Tibial nerve (tissue), 4 donors: ENCODE measurements around the gene ZMYND11. TPM values are rescaled to one million over a fixed set of nuclear protein-coding genes. Genes with fewer than 3 reads are reported as not detected.

Experiments used
- DNase-seq, 2 donors: peaks; one replicate each; pipeline ENCODE4 v3.0.0-alpha.2; 2019; ENCODE audit warnings: low spot score in 2 of 2
- H3K27ac ChIP-seq, 4 donors: fragments of 200-600 bp; sonication (generic) in 3 of 4; one replicate each; pipeline ENCODE4 v1.5.1; 2017 to 2019; ENCODE audit warnings: mild to moderate bottlenecking in 1 of 4
- H3K27me3 ChIP-seq, 2 donors: fragments of 200-600 bp; sonication (generic) in 1 of 2; one replicate each; pipeline versions ENCODE4 v1.5.1 to v1.6.0; 2017 to 2019
- H3K36me3 ChIP-seq, 3 donors: fragments of 200-600 bp; sonication (generic); one replicate each; pipeline ENCODE4 v1.5.1; 2018 to 2019
- H3K4me1 ChIP-seq, 4 donors: fragments of 200-600 bp; sonication (generic) in 3 of 4; one replicate each; pipeline ENCODE4 v1.5.1; 2017 to 2019
- H3K4me3 ChIP-seq, 4 donors: fragments of 200-600 bp; sonication (generic) in 3 of 4; one replicate each; pipeline ENCODE4 v1.5.1; 2017 to 2019; ENCODE audit warnings: mild to moderate bottlenecking in 1 of 4, moderate library complexity in 1 of 4
- H3K9me3 ChIP-seq, 4 donors: fragments of 200-600 bp; sonication (generic) in 3 of 4; one replicate each; pipeline ENCODE4 v1.5.1; 2017 to 2019
- CTCF ChIP-seq, 5 experiments: fragments of 200-600 bp in 3 of 5; fragments of 450-650 bp in 2 of 5; sonication (generic) in 3 of 5; IDR thresholded peaks; one replicate each; pipeline ENCODE4 v1.5.1; 2016 to 2019; ENCODE audit warnings: antibody characterized with exemption in 5 of 5, mild to moderate bottlenecking in 3 of 5, moderate library complexity in 2 of 5
- EP300 ChIP-seq, 2 donors: sonication (generic); formaldehyde crosslinking; IDR thresholded peaks; one replicate each; pipeline ENCODE4 v1.6.1; 2017; ENCODE audit warnings: antibody characterized with exemption in 2 of 2, mild to moderate bottlenecking in 1 of 2
- POLR2A ChIP-seq, 2 donors: fragments of 450-650 bp; IDR thresholded peaks; one replicate each; pipeline ENCODE4 v1.6.1; 2017; ENCODE audit warnings: antibody characterized with exemption in 2 of 2, mild to moderate bottlenecking in 2 of 2, moderate library complexity in 2 of 2
- WGBS, 2 donors: methylation state at CpG; one replicate each; pipeline ENCODE4 v1.1.5; 2018; 5-methylcytosine and 5-hydroxymethylcytosine counted together
- total RNA-seq, 4 donors: library from RNA; depleted of rRNA; stranded (reverse); fragments of >200 nt; gene quantifications; one replicate each; pipeline ENCODE4 v1.1.0, GENCODE V29; 2016

Gene ZMYND11
- total RNA-seq, 4 donors from 2014 or later, result 66.3 to 80.2 (median 69.2) TPM

GRCh38 chr10:290026-290725 is 154.9 kb downstream of the ZMYND11 start:
- WGBS, 2 donors, result 91 to 92% methylated on average over 17 of the region's 17 CpGs
- no peaks in the 10 kb centered on the region for H3K9me3 ChIP-seq
- no peak overlapping the region for H3K27ac ChIP-seq
- H3K4me1 ChIP-seq, result peaks cover 0 to 15% (median 5%) of the 10 kb centered on the region in 4 donors
- no peak for DNase-seq
- no peak for TF ChIP-seq POLR2A (IDR thresholded peaks at IDR 0.05)
- peaks cover 0 to 72% (median 8%) of the 10 kb centered on the region in 3 donors for H3K36me3 ChIP-seq
- H3K27me3 ChIP-seq, result no peaks in the 10 kb centered on the region
- no peak overlapping the region for H3K4me3 ChIP-seq

GRCh38 chr10:293636-294035 is 158.4 kb downstream of the ZMYND11 start:
- no peak overlapping the region for H3K4me3 ChIP-seq
- peaks cover 0 to 40% (median 0%) of the 10 kb centered on the region in 3 donors for H3K36me3 ChIP-seq
- peak overlapping the region in 1 of 4 donors; percentile 11 for H3K27ac ChIP-seq
- 29 to 50% methylated on average over 4 of the region's 4 CpGs for WGBS, 2 donors
- H3K4me1 ChIP-seq, result peaks cover 0 to 30% (median 7%) of the 10 kb centered on the region in 4 donors
- DNase-seq, result no peak
- no peaks in the 10 kb centered on the region for H3K9me3 ChIP-seq
- TF ChIP-seq POLR2A (IDR thresholded peaks at IDR 0.05), result no peak
- TF ChIP-seq CTCF (IDR thresholded peaks at IDR 0.05), result no peak
- no peak for TF ChIP-seq EP300 (IDR thresholded peaks at IDR 0.05)
- no peaks in the 10 kb centered on the region for H3K27me3 ChIP-seq

GRCh38 chr10:297567-297966 is 162.3 kb downstream of the ZMYND11 start:
- Histone ChIP-seq H3K36me3 (peaks cover 0 to 24% (median 0%) of the 10 kb centered on the region in 3 donors), H3K9me3 (no peaks in the 10 kb centered on the region), H3K27me3 (no peaks in the 10 kb centered on the region), H3K4me3 (no peak overlapping the region), H3K4me1 (peaks cover 0 to 30% (median 7%) of the 10 kb centered on the region in 4 donors), H3K27ac (peak overlapping the region; percentile 57 to 81 (median 70))
- 24 to 25% methylated on average over 6 of the region's 6 CpGs for WGBS, 2 donors
- TF ChIP-seq EP300 (IDR thresholded peaks at IDR 0.05) (no peak), CTCF (IDR thresholded peaks at IDR 0.05) (peak in 1 of 5 experiments; percentile 6)
- no peak for DNase-seq

GRCh38 chr10:298033-298432 is 162.8 kb downstream of the ZMYND11 start:
- H3K27ac ChIP-seq, result peak overlapping the region; percentile 57 to 81 (median 70)
- no peak for TF ChIP-seq POLR2A (IDR thresholded peaks at IDR 0.05)
- TF ChIP-seq EP300 (IDR thresholded peaks at IDR 0.05), result no peak
- TF ChIP-seq CTCF (IDR thresholded peaks at IDR 0.05), result no peak

GRCh38 chr10:299512-299911 is 164.3 kb downstream of the ZMYND11 start:
- H3K4me1 ChIP-seq, result peaks cover 0 to 15% (median 2%) of the 10 kb centered on the region in 4 donors
- no peak overlapping the region for H3K27ac ChIP-seq
- H3K36me3 ChIP-seq, result peaks cover 0 to 40% (median 0%) of the 10 kb centered on the region in 3 donors
- TF ChIP-seq CTCF (IDR thresholded peaks at IDR 0.05) (no peak), EP300 (IDR thresholded peaks at IDR 0.05) (no peak), POLR2A (IDR thresholded peaks at IDR 0.05) (no peak)
- H3K27me3 ChIP-seq, result no peaks in the 10 kb centered on the region
- no peak for DNase-seq
- no peak overlapping the region for H3K4me3 ChIP-seq
- no peaks in the 10 kb centered on the region for H3K9me3 ChIP-seq
- 84 to 85% methylated on average over 2 of the region's 2 CpGs for WGBS, 2 donors

More at GRCh38 chr10:298033-298432, 162.8 kb downstream of the ZMYND11 start:
- Histone ChIP-seq H3K27me3 (no peaks in the 10 kb centered on the region), H3K4me1 (peaks cover 0 to 28% (median 5%) of the 10 kb centered on the region in 4 donors), H3K36me3 (peaks cover 0 to 27% (median 0%) of the 10 kb centered on the region in 3 donors), H3K4me3 (no peak overlapping the region), H3K9me3 (no peaks in the 10 kb centered on the region)
- no peak for DNase-seq
- WGBS, 2 donors, result 78 to 85% methylated on average over 9 of the region's 9 CpGs
